ENCODE data around the gene FLT3LG.

The FLT3LG gene

GRCh38 chr19:49468746-49469447, 5.1 kb upstream of the FLT3LG start:
- H3K27ac ChIP-seq: no peak overlapping the region
- TF ChIP-seq, protein P1, sequence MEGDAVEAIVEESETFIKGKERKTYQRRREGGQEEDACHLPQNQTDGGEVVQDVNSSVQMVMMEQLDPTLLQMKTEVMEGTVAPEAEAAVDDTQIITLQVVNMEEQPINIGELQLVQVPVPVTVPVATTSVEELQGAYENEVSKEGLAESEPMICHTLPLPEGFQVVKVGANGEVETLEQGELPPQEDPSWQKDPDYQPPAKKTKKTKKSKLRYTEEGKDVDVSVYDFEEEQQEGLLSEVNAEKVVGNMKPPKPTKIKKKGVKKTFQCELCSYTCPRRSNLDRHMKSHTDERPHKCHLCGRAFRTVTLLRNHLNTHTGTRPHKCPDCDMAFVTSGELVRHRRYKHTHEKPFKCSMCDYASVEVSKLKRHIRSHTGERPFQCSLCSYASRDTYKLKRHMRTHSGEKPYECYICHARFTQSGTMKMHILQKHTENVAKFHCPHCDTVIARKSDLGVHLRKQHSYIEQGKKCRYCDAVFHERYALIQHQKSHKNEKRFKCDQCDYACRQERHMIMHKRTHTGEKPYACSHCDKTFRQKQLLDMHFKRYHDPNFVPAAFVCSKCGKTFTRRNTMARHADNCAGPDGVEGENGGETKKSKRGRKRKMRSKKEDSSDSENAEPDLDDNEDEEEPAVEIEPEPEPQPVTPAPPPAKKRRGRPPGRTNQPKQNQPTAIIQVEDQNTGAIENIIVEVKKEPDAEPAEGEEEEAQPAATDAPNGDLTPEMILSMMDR (conservative IDR thresholded peaks at IDR 0.05): no peak

DNA sequence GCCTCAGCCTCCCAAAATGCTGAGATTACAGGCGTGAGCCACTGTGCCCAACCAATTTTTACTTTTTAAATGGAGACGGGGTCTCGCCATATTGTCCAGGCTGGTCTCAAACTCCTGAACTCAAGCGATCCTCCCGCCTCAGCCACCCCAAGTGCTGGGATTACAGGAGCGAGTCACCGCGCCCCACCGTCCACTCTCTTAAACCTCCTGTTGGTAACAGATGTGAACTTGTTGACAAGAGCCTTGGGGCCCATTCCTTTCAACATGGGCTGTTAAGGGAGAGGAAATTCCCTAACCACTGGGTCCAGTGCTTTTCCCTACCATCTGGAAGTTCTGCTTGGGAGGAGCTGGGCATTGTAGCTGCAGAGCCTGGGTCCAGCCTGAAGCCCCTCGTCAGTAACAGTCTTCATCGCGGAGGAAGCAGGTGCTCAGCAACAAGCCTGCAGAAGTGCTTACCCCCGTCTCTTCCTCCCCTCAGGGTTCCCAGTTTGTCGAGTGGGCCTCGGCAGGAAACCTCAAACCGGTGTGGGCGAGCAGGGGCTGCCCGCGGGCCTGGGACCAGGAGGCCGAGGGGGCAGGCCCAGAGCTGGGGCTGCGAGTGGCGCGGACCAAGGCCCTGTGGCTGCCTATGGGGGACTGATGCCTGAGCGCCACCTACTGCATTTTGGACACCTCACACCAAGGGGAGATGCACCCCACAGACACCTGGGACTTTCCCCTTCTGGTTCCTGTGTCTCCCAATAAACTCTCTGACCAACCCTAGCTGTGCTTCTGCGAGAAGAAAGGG, 4.0 kb upstream of the FLT3LG start:
- H3K27ac ChIP-seq: no peak overlapping the region
- TF ChIP-seq, protein P1 (conservative IDR thresholded peaks at IDR 0.05): 0 out of 2 replicates have a peak, but pooled peaks have one; percentile 10

DNA sequence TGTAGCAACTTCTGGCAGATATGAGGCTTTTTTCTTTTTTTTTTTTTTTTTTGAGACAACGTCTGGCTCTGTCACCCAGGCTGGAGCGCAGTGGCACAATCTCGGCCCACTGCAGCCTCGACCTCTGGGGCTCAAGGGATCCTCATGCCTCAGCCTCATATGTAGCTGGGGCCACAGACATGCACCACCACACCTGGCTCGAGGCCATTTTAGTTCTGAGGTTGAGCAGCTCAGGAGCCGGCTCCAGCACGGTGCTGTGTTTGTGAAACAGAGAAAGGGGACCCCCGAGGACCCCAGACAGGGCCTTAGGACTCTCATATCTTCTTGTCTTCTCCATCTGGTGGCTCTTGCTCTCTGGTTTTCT, 3.4 kb upstream of the FLT3LG start:
- H3K27ac ChIP-seq: no peak overlapping the region

GRCh38 chr19:49472936-49473335, 1.1 kb upstream of the FLT3LG start:
- no peak overlapping the region for H3K27ac ChIP-seq
- TF ChIP-seq, protein P1 (conservative IDR thresholded peaks at IDR 0.05): no peak

More for the DNA sequence above, 3.4 kb upstream of the FLT3LG start:
- TF ChIP-seq, protein P1 (conservative IDR thresholded peaks at IDR 0.05): no peak

DNA sequence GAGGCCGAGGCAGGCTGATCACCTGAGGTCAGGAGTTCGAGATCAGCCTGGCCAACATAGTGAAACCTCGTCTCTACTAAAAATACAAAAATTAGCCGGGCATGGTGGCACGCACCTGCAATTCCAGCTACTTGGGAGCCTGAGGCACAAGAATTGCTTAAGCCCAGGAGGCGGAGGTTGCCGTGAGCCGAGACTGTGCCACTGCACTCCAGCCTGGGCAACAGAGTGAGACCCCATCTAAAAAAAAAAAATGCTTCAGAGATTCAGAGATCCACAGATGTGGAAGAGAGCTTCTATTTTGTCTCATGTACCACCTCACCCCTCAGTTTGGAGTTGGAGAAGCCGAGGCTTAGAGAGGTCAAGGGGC, 531 bp upstream of the FLT3LG start:
- H3K27ac ChIP-seq: peak overlapping the region; percentile 65; the same call in 1 of the 2 replicates

GRCh38 chr19:49474542-49474924, 518 bp downstream of the FLT3LG start:
- TF ChIP-seq, protein P1 (conservative IDR thresholded peaks at IDR 0.05): no peak
- peak overlapping the region; percentile 65; the same call in 1 of the 2 replicates for H3K27ac ChIP-seq

DNA sequence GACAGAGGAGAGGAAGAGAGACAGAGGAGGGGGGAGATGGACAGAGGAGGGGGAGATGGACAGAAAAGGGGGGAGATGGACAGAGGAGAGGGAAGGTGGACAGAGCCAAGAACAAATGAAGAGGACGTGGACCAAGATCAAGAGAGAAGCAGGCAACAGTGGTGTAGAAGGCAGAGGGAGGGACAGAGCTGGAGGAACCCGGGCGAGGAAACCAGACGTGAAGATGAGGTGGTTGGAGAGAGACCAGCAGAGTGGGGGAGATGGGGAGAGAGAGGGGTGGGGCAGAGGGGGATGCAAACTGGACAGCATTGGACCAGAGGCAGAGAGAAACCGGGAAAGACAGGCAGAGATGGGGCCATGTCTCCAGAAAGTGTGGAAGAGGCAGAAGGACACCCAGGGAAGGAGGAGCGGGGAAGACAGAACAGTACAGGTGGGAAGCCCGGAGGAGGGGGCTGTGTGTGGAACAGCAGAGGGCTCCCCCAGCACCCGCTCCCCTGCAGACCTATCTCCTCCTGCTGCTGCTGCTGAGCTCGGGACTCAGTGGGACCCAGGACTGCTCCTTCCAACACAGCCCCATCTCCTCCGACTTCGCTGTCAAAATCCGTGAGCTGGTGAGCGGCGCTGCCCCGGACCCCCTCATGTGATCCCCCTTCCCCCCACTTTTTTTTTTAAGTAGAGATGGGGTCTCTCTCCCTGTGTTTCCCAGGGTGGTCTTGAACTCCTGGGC, 1.3 kb downstream of the FLT3LG start:
- TF ChIP-seq, protein P1 (conservative IDR thresholded peaks at IDR 0.05): no peak
- no peak overlapping the region for H3K27ac ChIP-seq

Measured in VCaP (cell line).